Measurements from ENCODE around the gene ZC3H6.
A peak's percentile ranks its signal among the peaks of the same experiment; 100 is the strongest.

The ZC3H6 gene

DNA sequence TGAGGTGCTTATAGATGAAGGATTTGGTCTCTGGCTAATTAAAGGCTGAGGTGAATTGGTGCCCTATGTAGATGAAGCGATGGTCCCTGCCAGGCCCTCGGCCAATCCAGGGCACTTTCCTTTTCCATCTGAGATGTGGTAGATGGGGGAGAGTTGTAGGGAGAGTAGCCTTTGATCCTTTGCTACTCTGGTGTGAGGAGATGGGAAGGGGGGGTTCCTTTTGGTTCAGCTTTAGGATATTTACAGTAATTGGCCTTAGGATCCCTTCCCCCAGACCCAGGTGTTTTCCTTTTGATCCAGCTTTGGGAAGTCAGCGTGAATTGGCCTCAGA, 15.1 kb upstream of the ZC3H6 start:
- no peak for DNase-seq (ENCODE audit: extremely low read depth, low read depth)
- no peak for TF ChIP-seq CTCF (IDR thresholded peaks at IDR 0.05; ENCODE audit: low read depth, low read length)

GRCh38 chr2:112262876-112263275, 12.5 kb upstream of the ZC3H6 start:
- TF ChIP-seq CTCF (IDR thresholded peaks at IDR 0.05; ENCODE audit: low read depth, low read length) = no peak
- DNase-seq (ENCODE audit: extremely low read depth, low read depth) = no peak

- no peak for TF ChIP-seq CTCF (IDR thresholded peaks at IDR 0.05; ENCODE audit: low read depth, low read length)
- DNase-seq (ENCODE audit: extremely low read depth, low read depth) = no peak
Observed at GRCh38 chr2:112268547-112268946, 6.8 kb upstream of the ZC3H6 start.

DNA sequence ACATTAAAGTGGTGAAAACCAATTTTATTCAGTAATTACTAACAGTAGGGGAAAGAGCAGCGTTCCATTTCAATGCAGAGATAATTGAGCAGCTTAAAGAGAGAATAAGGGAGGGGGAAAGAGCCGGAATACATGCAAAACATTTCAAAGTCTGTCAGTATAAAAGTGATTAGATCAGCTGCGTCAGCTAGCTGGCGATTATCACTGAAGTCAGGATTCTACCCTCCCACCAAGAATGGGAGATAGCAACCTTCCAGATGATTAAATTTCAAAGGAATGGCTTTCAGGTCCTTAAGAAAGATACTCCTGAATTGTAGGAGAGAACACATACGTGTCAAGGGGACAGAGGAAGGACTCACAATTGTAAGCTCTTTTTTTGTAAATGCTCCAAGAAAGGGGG, 2.7 kb upstream of the ZC3H6 start:
- DNase-seq (ENCODE audit: extremely low read depth, low read depth) = no peak
- TF ChIP-seq CTCF (IDR thresholded peaks at IDR 0.05; ENCODE audit: low read depth, low read length) = no peak

DNA sequence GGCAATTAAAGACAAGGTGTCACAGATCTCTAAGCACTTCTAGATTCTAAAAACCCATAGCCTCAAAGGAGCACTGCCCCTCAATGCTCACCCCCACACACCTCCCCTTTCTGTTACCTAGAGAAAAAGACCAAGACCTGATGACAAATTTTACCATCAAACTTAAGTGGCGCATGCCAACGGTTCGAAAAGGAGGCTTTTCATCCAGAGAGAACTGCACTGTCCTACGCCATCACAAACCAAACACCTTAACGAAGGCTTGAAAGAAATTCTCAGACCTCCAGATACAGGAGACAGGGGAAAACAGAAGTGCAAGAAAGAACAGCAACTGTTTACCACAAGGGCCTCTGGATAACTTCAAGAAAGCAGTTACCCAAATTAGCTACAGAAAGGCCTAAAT, 2.0 kb upstream of the ZC3H6 start:
- no peak for TF ChIP-seq CTCF (IDR thresholded peaks at IDR 0.05; ENCODE audit: low read depth, low read length)
- DNase-seq (ENCODE audit: extremely low read depth, low read depth) = no peak

- no peak for TF ChIP-seq CTCF (IDR thresholded peaks at IDR 0.05; ENCODE audit: low read depth, low read length)
- peak; percentile 76 for DNase-seq (ENCODE audit: extremely low read depth, low read depth)
Observed at GRCh38 chr2:112275887-112276773, 733 bp downstream of the ZC3H6 start.

GRCh38 chr2:112276954-112277353, 1.6 kb downstream of the ZC3H6 start:
- DNase-seq (ENCODE audit: extremely low read depth, low read depth) = no peak
- TF ChIP-seq CTCF (IDR thresholded peaks at IDR 0.05; ENCODE audit: low read depth, low read length) = no peak

All from AG09319 (cell line).